Ishikawa (cell line): ENCODE measurements around the gene RHO.

Experiments used
- CEBPB ChIP-seq: IDR thresholded peaks from 2 replicates; pipeline ENCODE4 v1.6.1; 2012
- CREB1 ChIP-seq: IDR thresholded peaks from 2 replicates; pipeline ENCODE4 v1.6.1; 2012; ENCODE audit warnings: low read depth
- EGR1 ChIP-seq: IDR thresholded peaks from 2 replicates; pipeline ENCODE4 v1.6.1; 2012
- EP300 ChIP-seq: IDR thresholded peaks from 2 replicates; pipeline ENCODE4 v1.6.1; 2012; ENCODE audit warnings: borderline replicate concordance
- FOXM1 ChIP-seq: IDR thresholded peaks from 2 replicates; pipeline ENCODE4 v1.6.1; 2012; ENCODE audit warnings: low read depth, borderline replicate concordance
- NFIC ChIP-seq: IDR thresholded peaks from 2 replicates; pipeline ENCODE4 v1.6.1; 2012
- RAD21 ChIP-seq: IDR thresholded peaks from 2 replicates; pipeline ENCODE4 v1.6.1; 2012; ENCODE audit warnings: low read depth
- REST ChIP-seq: IDR thresholded peaks from 2 replicates; pipeline ENCODE4 v1.6.1; 2012; ENCODE audit warnings: low read depth, mild to moderate bottlenecking
- TAF1 ChIP-seq: IDR thresholded peaks from 2 replicates; pipeline ENCODE4 v1.6.1; 2012; ENCODE audit warnings: low read depth, mild to moderate bottlenecking
- TCF12 ChIP-seq: IDR thresholded peaks from 2 replicates; pipeline ENCODE4 v1.6.1; 2012; ENCODE audit warnings: low read depth
- TEAD4 ChIP-seq: IDR thresholded peaks from 2 replicates; pipeline ENCODE4 v1.6.1; 2012
- USF1 ChIP-seq: IDR thresholded peaks from 2 replicates; pipeline ENCODE4 v1.6.1; 2012
- YY1 ChIP-seq: IDR thresholded peaks from 2 replicates; pipeline ENCODE4 v1.6.1; 2012; ENCODE audit warnings: low read depth
- ZBTB7A ChIP-seq: IDR thresholded peaks from 2 replicates; pipeline ENCODE4 v1.6.1; 2012; ENCODE audit warnings: low read depth
- TF ChIP-seq, protein P1 (sequence below): IDR thresholded peaks from 2 replicates; pipeline ENCODE4 v1.6.1; 2012

RHO gene

DNA sequence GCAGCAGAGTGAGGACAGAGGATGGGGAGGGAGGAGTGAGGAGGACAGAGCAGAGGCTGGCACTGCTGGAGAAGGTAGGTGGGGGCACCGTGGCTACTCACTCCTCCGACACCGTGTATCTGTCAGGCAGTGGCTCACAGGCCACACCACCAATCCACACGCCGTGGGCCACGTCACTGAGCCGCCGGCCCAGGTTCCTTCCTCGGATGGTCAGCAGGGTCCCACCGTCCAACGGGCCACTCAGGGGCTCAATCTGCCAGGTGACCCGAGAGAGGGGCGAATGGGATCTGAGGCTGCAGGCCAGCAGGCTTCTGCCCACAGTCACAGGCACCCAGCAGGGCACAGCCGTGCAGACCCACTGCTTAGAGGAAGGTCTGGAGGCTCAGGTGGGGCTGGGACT lies 45.1 kb downstream of the RHO start:
- TF ChIP-seq REST: no peak
- no peak for TF ChIP-seq TAF1
- TF ChIP-seq TEAD4: no peak
- no peak for TF ChIP-seq NFIC
- TF ChIP-seq FOXM1: no peak
- TF ChIP-seq EP300: no peak
- no peak for TF ChIP-seq CEBPB
- TF ChIP-seq TCF12: no peak
- no peak for TF ChIP-seq RAD21
- TF ChIP-seq, protein P1, sequence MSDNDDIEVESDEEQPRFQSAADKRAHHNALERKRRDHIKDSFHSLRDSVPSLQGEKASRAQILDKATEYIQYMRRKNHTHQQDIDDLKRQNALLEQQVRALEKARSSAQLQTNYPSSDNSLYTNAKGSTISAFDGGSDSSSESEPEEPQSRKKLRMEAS: no peak
- no peak for TF ChIP-seq EGR1
- no peak for TF ChIP-seq USF1
- TF ChIP-seq ZBTB7A: no peak
- TF ChIP-seq CREB1: no peak
- no peak for TF ChIP-seq YY1

DNA sequence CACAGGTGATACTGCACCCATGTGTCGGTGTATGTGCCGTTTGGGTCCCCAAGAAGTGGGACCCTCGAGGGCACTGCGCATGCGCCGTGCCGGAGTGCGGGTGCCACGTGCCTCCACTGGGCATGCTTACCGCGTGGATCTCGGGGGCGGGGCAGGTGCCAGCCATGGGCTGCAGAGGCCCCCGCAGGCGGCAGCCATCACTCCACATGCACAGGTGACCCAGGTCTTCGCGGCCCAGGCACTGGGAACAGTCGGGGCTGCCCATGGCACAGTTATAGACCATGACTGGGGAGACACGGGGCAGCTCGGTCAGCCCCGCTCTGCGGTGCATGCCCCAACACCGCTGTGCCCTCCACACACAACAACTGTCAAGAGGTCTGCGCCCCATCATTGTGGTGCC lies 45.8 kb downstream of the RHO start:
- TF ChIP-seq EGR1: no peak
- no peak for TF ChIP-seq RAD21
- TF ChIP-seq TEAD4: no peak
- TF ChIP-seq FOXM1: no peak
- no peak for TF ChIP-seq TCF12
- no peak for TF ChIP-seq REST
- no peak for TF ChIP-seq NFIC
- no peak for TF ChIP-seq YY1
- no peak for TF ChIP-seq CREB1
- no peak for TF ChIP-seq ZBTB7A
- TF ChIP-seq CEBPB: no peak
- TF ChIP-seq USF1: no peak
- TF ChIP-seq EP300: no peak
- TF ChIP-seq, protein P1: no peak
- TF ChIP-seq TAF1: no peak

DNA sequence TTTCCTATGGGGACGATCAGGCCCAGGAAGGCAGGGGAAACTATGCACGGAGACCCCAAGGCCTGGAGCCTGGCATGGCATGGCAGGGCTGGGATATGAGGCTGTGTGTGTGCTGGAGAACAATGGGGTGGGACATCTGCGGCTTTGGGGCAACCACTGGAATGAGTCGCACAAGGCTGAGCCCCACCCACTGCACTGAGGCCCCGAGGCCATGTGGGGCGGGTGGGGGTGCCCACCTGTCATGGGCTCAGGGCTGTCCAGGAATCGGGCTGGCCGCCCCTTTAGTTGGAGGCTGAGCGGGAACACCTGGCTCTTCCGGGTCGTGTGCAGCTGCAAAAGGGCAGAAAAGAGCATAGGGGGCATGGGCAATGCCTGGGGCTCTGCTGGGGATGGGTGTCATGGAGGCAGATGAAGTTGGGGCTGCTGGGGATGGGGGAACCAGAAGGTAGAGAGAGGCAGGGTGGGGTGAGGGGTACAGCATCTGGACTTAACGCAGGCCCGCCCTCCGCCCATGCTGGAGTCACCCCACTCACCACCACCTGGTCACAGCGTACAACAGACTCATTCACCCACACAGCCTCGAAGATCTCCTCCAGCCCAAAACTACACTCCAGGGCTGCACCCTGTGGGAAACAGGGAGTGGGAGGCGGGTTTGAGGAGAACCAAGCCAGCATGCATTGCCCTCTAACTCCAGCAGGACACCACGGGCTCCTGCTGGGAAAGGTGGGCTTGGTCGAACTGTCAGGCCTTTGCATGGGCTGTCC lies 47.0 kb downstream of the RHO start:
- TF ChIP-seq REST (no peak), TCF12 (no peak), USF1 (no peak), RAD21 (no peak), CREB1 (no peak), TAF1 (no peak), ZBTB7A (no peak), EGR1 (no peak), YY1 (no peak)
- TF ChIP-seq, protein P1: no peak

GRCh38 chr3:129575997-129576384 lies 47.6 kb downstream of the RHO start:
- TF ChIP-seq REST: no peak
- TF ChIP-seq, protein P1: no peak
- TF ChIP-seq RAD21: no peak
- TF ChIP-seq YY1: no peak
- no peak for TF ChIP-seq EP300
- no peak for TF ChIP-seq EGR1
- no peak for TF ChIP-seq FOXM1
- no peak for TF ChIP-seq CREB1
- TF ChIP-seq CEBPB: no peak
- TF ChIP-seq NFIC: no peak
- no peak for TF ChIP-seq USF1
- TF ChIP-seq ZBTB7A: no peak
- TF ChIP-seq TEAD4: no peak
